Hematopoietic multipotent progenitor cell treated with erythropoietin and hydrocortisone succinate and interleukin-3 and kit ligand, for 4 days (in vitro differentiated cells): Measurements from ENCODE around the gene CFAP299.
A peak's percentile ranks its signal among the peaks of the same experiment; 100 is the strongest.

ENCODE experiments used
- DNase-seq: peaks from one replicate; pipeline ENCODE4 v3.0.0-alpha.2; 2015

The CFAP299 gene

GRCh38 chr4:80532674-80533333, 197.3 kb downstream of the CFAP299 start:
- DNase-seq: no peak

- no peak for DNase-seq
Observed at GRCh38 chr4:80535551-80535950, 200.0 kb downstream of the CFAP299 start.

- no peak for DNase-seq
Observed at GRCh38 chr4:80538276-80538926, 202.9 kb downstream of the CFAP299 start.

GRCh38 chr4:80539190-80539589, 203.7 kb downstream of the CFAP299 start:
- no peak for DNase-seq

- no peak for DNase-seq
Observed at GRCh38 chr4:80540349-80540748, 204.8 kb downstream of the CFAP299 start.

- DNase-seq: no peak
Observed at GRCh38 chr4:80540785-80541469, 205.4 kb downstream of the CFAP299 start.

GRCh38 chr4:80542747-80543146, 207.2 kb downstream of the CFAP299 start:
- DNase-seq: no peak

GRCh38 chr4:80560337-80560736, 224.8 kb downstream of the CFAP299 start:
- no peak for DNase-seq

GRCh38 chr4:80566203-80566872, 230.8 kb downstream of the CFAP299 start:
- no peak for DNase-seq

- DNase-seq: no peak
Observed at GRCh38 chr4:80568891-80569290, 233.4 kb downstream of the CFAP299 start.

- DNase-seq: no peak
Observed at GRCh38 chr4:80576796-80577195, 241.3 kb downstream of the CFAP299 start.

- DNase-seq: no peak
Observed at GRCh38 chr4:80578001-80578400, 242.5 kb downstream of the CFAP299 start.

GRCh38 chr4:80585542-80585941, 250.0 kb downstream of the CFAP299 start:
- no peak for DNase-seq

- DNase-seq: no peak
Observed at GRCh38 chr4:80586716-80587115, 251.2 kb downstream of the CFAP299 start.

GRCh38 chr4:80587871-80588385, 252.4 kb downstream of the CFAP299 start:
- peak; percentile 9 for DNase-seq

GRCh38 chr4:80592950-80593349, 257.4 kb downstream of the CFAP299 start:
- no peak for DNase-seq

- DNase-seq: no peak
Observed at GRCh38 chr4:80594701-80595100, 259.2 kb downstream of the CFAP299 start.

GRCh38 chr4:80608281-80608980, 272.9 kb downstream of the CFAP299 start:
- DNase-seq: no peak

- no peak for DNase-seq
Observed at GRCh38 chr4:80610199-80610598, 274.7 kb downstream of the CFAP299 start.

GRCh38 chr4:80610845-80611677, 275.5 kb downstream of the CFAP299 start:
- DNase-seq: peak; percentile 1

GRCh38 chr4:80611678-80611979, 276.1 kb downstream of the CFAP299 start:
- no peak for DNase-seq

GRCh38 chr4:80613470-80613869, 277.9 kb downstream of the CFAP299 start:
- DNase-seq: no peak
